Fibroblast of skin of right quadriceps (primary cell): ENCODE results near the gene GLDC.

Source experiments
- DNase-seq: peaks from one replicate; pipeline ENCODE4 v3.0.0-alpha.2; 2013

Gene GLDC

GRCh38 chr9:6616951-6617602 is 28.5 kb downstream of the GLDC start:
- DNase-seq: no peak

- DNase-seq: no peak
Observed at GRCh38 chr9:6614489-6614888, 31.0 kb downstream of the GLDC start.

GRCh38 chr9:6611865-6612264 is 33.7 kb downstream of the GLDC start:
- DNase-seq: no peak

GRCh38 chr9:6610073-6610472 is 35.5 kb downstream of the GLDC start:
- DNase-seq: no peak

- no peak for DNase-seq
Observed at GRCh38 chr9:6609497-6610016, 36.0 kb downstream of the GLDC start.

GRCh38 chr9:6605202-6605601 is 40.3 kb downstream of the GLDC start:
- no peak for DNase-seq

GRCh38 chr9:6600426-6600825 is 45.1 kb downstream of the GLDC start:
- no peak for DNase-seq

- no peak for DNase-seq
Observed at GRCh38 chr9:6600006-6600405, 45.5 kb downstream of the GLDC start.

GRCh38 chr9:6598249-6598725 is 47.2 kb downstream of the GLDC start:
- DNase-seq: no peak

GRCh38 chr9:6592791-6593190 is 52.7 kb downstream of the GLDC start:
- DNase-seq: no peak

GRCh38 chr9:6592231-6592630 is 53.3 kb downstream of the GLDC start:
- DNase-seq: no peak

- DNase-seq: no peak
Observed at GRCh38 chr9:6590772-6591384, 54.7 kb downstream of the GLDC start.

- DNase-seq: no peak
Observed at GRCh38 chr9:6590334-6590733, 55.2 kb downstream of the GLDC start.

GRCh38 chr9:6584881-6585597 is 60.5 kb downstream of the GLDC start:
- DNase-seq: peak; percentile 15

GRCh38 chr9:6581253-6581652 is 64.3 kb downstream of the GLDC start:
- DNase-seq: no peak

GRCh38 chr9:6579613-6580012 is 65.9 kb downstream of the GLDC start:
- DNase-seq: no peak

GRCh38 chr9:6576987-6577386 is 68.5 kb downstream of the GLDC start:
- no peak for DNase-seq

- no peak for DNase-seq
Observed at GRCh38 chr9:6575324-6576034, 70.0 kb downstream of the GLDC start.

GRCh38 chr9:6567140-6567591 is 78.4 kb downstream of the GLDC start:
- DNase-seq: peak; percentile 91

- DNase-seq: peak; percentile 98
Observed at GRCh38 chr9:6566409-6567139, 79.0 kb downstream of the GLDC start.

- no peak for DNase-seq
Observed at GRCh38 chr9:6565312-6565711, 80.2 kb downstream of the GLDC start.

GRCh38 chr9:6564868-6565267 is 80.7 kb downstream of the GLDC start:
- peak; percentile 58 for DNase-seq
